Activated naive CD8-positive, alpha-beta T cell (primary cell): Measurements from ENCODE around the gene RGMA.
"Not testable (repeated sequence)": the region's sequence is repeated elsewhere in the genome, so short reads cannot be mapped to it uniquely, and the experiment has no call there.

Source experiments
- H3K27ac Mint-ChIP-seq: one replicate; pipeline ENCODE4 v1.8.0; 2021; ENCODE audit warnings: mixed read lengths
- H3K27me3 Mint-ChIP-seq: one replicate; pipeline ENCODE4 v1.8.0; 2021; ENCODE audit warnings: mixed read lengths
- H3K36me3 Mint-ChIP-seq: one replicate; pipeline ENCODE4 v1.8.0; 2021; ENCODE audit warnings: mixed read lengths
- H3K4me1 Mint-ChIP-seq: one replicate; pipeline ENCODE4 v1.8.0; 2021; ENCODE audit warnings: low read depth, mixed read lengths
- H3K4me3 Mint-ChIP-seq: one replicate; pipeline ENCODE4 v1.8.0; 2021; ENCODE audit warnings: mild to moderate bottlenecking, mixed read lengths
- H3K9me3 Mint-ChIP-seq: one replicate; pipeline ENCODE4 v1.8.0; 2021; ENCODE audit warnings: low read depth, mixed read lengths

RGMA gene

DNA sequence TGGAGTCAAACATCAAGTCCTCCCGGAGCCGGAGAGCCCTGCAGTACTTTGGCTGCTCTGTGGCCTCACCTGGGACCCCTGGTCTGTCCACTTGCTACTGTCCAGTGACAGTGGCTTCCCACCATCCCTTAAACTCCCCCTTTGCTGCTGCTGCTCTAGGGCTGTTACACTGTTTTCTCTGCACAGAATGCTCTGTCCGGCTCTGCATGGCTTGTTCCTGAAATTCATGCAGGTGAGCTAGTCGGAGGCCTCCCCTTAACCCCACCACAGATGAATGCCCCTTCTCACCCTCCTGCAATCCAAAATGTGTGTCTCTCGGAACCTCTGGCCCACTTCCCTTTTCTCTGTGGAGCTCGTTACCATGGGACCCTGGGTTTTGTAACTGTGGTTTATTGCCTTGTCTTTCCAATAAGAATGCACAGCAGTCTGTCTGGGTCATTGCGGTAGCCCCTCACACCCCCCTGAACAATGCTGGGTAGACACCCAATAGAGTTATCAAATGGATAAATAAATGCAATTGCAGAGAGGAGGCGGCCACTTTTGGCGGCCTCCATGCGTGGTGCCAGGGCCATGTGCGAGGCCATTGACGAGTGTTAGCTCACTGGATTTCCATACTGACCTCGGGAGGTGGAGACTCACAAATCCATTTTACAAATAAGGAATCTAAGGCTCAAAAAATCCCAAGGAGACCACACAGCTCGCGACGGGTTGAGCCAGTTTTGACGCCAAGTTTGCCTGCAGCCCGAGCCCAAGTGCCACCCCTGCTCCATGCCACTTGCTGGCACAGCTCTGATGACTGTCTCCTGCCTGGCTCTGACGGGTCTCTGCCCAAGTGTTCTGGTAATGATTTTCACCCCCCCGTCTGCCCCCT, 48.5 kb downstream of the RGMA start:
- Mint-ChIP-seq H3K27me3 (peaks cover 3% of the 10 kb centered on the region), H3K4me3 (no peak overlapping the region), H3K4me1 (peaks cover 8% of the 10 kb centered on the region), H3K27ac (no peak overlapping the region), H3K9me3 (no peaks in the 10 kb centered on the region), H3K36me3 (no peaks in the 10 kb centered on the region)

DNA sequence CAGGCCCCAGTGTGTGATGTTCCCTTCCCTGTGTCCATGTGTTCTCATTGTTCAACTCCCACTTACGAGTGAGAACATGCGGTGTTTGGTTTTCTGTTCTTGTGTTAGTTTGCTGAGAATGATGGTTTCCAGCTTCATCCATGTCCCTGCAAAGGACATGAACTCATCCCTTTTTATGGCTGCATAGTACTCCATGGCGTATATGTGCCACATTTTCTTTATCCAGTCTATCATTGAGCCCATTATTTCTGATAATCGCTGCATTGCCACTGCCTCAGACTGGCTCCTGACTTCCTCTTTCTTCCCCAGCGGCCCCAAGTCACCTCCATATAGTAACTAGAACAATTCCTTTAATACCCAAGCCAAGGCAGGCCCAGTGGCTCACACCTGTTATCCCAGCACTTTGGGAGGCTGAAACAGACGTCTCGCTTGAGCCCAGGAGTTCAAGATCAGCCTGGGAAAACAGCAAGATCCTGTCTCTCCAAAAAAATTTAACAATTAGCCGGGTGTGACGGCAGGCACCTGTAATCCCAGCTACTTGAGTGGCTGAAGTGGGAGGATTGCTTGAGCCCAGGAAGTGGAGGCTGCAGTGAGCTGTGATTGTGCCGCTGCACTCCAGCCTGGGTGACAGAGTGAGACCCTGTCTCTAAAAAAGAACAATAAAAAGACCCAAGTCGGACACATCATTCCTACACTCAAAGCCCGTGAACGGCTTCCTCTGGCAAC, 49.3 kb downstream of the RGMA start:
- not testable (repeated sequence) for H3K4me3 Mint-ChIP-seq, H3K9me3 Mint-ChIP-seq, H3K27ac Mint-ChIP-seq, H3K27me3 Mint-ChIP-seq, H3K36me3 Mint-ChIP-seq
- H3K4me1 Mint-ChIP-seq, result peaks cover 13% of the 10 kb centered on the region

DNA sequence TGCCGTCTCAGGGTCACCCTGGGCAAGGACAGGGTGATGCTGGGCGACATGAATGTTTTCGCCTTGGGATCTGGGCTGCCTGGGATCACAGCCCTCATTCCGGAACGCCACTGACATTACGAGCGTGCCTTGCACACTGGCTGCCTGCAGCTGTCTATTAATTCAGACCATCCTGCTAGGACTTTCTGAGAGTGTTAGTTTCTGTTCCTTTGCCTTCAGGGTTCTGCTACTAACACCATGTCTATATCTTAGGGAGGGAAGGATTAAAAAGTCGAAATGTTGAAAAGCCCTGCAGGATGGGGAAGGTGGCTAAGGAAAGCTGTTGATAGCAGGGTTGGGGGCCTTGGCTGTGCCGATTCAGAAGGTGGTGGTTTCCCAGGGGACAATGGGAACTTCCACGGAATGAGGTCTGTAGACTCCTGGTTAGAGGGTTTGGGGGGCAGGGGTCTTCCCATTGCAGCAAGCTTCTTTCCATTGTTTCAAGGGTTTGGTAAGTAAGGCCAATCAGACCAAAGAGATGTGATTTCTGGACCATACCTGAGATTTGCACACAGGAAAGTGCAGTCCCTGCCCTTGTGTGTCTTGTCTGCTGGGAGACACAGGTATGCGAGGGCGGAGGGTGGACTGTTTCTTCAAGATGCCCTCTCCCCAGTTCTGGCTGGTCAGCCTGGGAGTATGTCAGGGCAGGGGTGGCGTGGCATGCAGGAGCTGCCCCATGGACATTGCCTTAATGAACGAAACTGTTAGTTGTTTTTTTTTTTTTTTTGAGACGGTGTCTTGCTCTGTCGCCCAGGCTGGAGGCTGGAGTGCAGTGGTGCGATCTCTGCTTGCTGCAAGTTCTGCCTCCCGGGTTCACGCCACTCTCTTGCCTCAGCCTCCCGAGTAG, 50.9 kb downstream of the RGMA start:
- no peak overlapping the region for H3K4me3 Mint-ChIP-seq
- H3K27ac Mint-ChIP-seq, result no peak overlapping the region
- peaks cover 3% of the 10 kb centered on the region for H3K27me3 Mint-ChIP-seq
- no peaks in the 10 kb centered on the region for H3K36me3 Mint-ChIP-seq
- H3K9me3 Mint-ChIP-seq, result no peaks in the 10 kb centered on the region
- H3K4me1 Mint-ChIP-seq, result peaks cover 13% of the 10 kb centered on the region

DNA sequence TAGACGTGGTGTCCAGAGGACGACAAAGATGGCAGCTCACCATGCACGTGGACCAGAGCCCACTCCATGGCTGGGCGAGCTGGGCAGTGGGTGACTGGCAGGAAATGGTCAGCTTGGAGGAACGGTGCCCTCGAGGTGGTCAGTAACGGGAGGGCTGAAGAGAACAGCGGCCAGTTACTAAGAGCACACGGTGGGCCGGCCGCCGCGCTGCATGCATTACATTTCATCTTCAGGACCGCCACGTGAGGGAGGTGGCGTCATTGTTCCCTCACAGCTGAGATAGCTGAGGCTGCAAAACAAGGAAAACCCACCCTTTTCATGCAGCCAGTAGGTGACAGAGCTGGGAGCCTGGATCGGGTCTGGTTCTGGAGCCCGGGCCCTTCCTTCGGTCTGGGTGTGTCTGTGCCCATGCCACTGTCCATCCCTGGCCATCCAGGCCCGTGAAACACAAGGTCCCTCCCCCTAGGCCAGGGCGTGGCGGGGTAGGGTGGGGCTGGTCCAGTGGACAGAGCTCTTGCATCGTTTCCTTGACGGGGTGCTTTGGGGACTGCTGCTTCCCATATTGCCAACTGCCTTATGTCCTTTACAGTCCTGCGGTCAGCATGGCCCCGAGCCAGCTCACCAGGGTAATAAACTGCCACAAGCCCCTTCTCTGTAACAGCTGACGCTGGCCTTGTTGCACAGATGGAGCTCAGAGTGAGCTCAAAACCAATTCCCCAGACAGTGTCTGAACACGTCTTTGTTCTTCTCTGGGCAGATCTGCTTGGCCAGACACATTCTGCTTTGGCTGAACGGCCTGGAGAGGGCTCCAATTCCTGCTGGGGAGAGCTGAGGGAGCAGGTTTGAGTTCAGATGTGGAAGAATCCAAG, 51.8 kb downstream of the RGMA start:
- H3K4me3 Mint-ChIP-seq, result no peak overlapping the region
- peaks cover 2% of the 10 kb centered on the region for H3K27me3 Mint-ChIP-seq
- H3K27ac Mint-ChIP-seq, result no peak overlapping the region
- peaks cover 13% of the 10 kb centered on the region for H3K4me1 Mint-ChIP-seq
- no peaks in the 10 kb centered on the region for H3K36me3 Mint-ChIP-seq
- H3K9me3 Mint-ChIP-seq, result no peaks in the 10 kb centered on the region

DNA sequence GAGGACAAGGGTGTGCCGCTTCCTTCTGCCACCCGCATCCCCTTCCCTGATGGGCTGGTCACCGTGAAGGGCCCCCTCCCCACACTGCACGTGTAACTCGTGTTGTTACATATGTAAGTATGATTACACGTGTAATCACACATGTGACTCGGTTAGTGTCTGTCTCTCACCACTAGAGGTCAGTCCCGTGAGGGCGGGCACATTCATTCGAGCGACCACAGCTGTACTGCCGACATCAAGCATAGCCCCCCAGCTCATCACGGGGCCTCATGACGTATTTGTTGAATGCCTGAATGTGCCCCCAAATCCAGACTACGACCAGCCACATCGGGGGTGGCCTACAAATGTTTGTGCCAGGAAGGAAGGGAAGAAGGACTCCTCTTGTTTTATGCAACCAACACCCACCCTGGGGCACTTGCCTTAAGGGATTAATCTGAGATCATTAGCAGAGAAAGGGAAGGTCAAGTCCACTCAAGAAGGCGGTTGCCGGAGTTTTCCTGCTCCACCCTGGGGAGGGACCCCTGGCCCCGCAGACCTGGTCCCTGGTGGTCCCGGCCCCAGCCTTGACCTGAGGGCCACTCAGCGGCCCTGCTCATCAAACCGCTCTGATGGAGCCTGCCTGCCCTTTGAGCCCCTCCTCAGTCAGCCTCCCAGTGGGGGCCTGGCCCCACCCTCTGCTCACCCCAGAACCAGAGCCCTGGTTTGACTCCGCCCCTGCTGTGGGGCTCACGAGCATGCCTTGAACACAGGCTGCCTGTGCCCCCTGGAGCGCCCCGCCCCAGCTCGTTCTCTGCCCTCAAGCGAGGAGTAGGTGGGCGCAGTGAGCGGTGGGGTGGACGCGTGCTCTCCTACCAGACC, 52.8 kb downstream of the RGMA start:
- H3K4me1 Mint-ChIP-seq, result peaks cover 13% of the 10 kb centered on the region
- peak overlapping the region; percentile 78 for H3K4me3 Mint-ChIP-seq
- no peak overlapping the region for H3K27ac Mint-ChIP-seq

DNA sequence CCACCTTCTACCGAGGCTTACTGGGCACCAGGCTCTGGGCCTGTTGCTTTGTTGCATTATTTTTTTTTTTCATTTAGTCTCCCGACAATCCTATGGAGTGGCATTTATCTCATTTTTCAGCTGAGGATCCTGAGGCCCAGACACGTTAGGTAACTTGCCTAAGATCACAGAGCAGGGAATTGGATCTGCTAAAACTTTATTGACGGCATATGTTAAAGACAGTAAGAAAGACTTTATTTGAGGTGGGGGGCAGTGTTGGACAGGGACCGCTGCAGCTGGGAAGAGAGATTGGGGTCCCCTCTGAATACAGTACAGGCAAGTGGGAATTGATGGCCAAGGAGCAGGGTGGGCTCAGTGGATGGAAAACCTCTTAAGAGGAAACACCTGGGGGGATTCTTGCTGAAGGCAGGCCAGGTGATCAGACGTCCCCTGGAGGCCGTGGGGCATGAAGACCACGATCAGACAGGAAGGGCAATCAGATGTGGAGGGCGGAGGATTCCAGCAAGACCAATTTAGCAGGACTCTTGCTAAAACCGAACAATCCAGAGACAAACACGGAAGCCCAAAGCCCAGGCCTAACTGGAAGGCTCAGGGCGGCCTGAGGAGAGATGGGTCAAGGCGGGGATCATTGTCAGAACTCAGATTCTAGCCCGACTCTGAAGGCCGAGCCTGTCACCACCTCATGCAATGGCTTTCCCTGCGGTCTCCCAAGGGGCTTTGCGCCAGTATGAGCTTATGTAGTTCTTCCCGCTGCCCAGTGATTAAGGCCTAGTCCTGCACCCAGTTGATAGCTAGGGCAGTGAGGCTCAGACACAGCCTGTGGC, 53.7 kb downstream of the RGMA start:
- no peaks in the 10 kb centered on the region for H3K9me3 Mint-ChIP-seq
- H3K36me3 Mint-ChIP-seq, result no peaks in the 10 kb centered on the region
- H3K4me3 Mint-ChIP-seq, result no peak overlapping the region
- H3K4me1 Mint-ChIP-seq, result peaks cover 18% of the 10 kb centered on the region
- H3K27ac Mint-ChIP-seq, result no peak overlapping the region
- H3K27me3 Mint-ChIP-seq, result peaks cover 2% of the 10 kb centered on the region

More for the DNA sequence above, 52.8 kb downstream of the RGMA start:
- H3K36me3 Mint-ChIP-seq, result no peaks in the 10 kb centered on the region
- no peaks in the 10 kb centered on the region for H3K9me3 Mint-ChIP-seq
- peaks cover 2% of the 10 kb centered on the region for H3K27me3 Mint-ChIP-seq

DNA sequence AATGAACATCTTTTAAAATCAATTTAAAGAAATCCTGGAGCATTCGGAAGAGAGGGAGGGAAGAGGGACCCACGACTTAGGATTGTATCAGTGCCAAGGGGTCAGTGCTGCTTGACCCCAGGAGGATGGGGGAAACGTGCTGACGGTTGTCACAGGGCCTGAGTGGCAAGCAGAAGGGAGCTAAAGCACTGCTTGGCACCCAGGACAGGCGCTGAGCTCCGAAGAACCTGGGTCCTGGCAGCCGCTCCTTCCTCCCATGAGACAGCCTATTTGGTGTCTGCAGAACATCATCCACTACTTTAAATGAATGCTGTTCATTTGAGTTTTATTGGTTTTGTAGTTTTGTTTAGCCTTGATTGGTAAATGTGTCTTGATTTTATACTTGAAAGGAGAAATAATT, 54.5 kb downstream of the RGMA start:
- Mint-ChIP-seq H3K27ac (no peak overlapping the region), H3K4me1 (peaks cover 23% of the 10 kb centered on the region), H3K36me3 (no peaks in the 10 kb centered on the region), H3K9me3 (no peaks in the 10 kb centered on the region), H3K27me3 (peaks cover 2% of the 10 kb centered on the region), H3K4me3 (no peak overlapping the region)

DNA sequence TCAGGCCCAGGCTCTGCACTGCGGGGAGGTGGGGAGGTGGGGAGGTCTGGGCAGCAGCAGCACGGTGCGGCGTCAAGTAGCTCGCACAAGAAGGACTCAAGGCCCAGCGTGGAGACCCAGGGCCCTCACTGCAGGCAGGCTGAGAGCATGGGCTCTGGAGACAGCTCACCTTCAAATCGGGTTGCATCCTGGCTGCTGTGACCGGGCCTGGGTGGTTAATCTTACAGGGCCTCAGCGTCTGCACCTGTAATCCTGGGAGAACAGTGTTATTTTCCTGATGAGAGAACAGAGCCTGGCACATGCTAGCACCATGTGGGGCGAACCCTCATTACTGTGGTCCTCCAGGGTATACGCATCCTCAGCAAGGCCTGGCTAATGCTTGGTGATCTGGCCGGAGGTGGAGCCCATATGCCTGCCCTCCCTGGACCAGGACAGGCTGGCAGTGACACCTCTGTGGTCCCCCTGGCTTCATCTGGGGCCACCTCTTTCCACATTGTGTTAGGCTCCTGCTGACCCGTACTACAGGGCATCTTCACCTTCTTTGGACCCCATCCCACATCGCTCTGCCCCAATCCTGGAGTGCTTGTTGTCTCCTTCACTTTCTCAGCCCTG, 55.5 kb downstream of the RGMA start:
- Mint-ChIP-seq H3K4me3 (no peak overlapping the region), H3K27ac (no peak overlapping the region), H3K4me1 (peaks cover 28% of the 10 kb centered on the region), H3K36me3 (no peaks in the 10 kb centered on the region), H3K9me3 (no peaks in the 10 kb centered on the region), H3K27me3 (peaks cover 2% of the 10 kb centered on the region)

DNA sequence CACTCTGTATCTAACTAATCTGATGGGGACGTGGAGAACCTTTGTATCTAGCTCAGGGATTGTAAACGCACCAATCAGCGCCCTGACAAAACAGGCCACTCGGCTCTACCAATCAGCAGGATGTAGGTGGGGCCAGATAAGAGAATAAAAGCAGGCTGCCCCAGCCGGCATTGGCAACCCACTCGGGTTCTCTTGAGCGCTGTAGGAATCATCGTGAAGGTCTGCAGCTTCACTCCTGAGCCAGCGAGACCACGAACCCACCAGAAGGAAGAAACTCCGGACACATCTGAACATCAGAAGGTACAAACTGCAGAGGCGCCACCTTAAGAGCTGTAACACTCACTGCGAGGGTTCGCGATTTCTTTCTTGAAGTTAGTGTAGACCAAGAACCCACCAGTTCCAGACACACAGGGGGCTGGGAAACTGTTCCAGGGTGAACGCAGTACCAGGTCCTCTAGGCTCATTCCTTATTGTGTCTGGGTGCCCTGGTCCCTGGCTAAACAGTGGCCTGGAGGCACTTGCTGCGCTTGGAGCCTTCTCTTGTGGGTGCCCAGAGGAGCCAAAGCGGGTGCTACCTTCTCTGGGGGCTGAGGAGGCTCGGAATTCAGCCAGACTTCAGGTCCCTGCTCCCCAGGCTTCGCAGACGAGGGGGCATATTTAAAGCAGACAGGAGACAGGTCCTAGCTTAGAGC, 56.4 kb downstream of the RGMA start:
- not testable (repeated sequence) for H3K4me3 Mint-ChIP-seq, H3K27ac Mint-ChIP-seq, H3K36me3 Mint-ChIP-seq, H3K9me3 Mint-ChIP-seq, H3K27me3 Mint-ChIP-seq
- H3K4me1 Mint-ChIP-seq, result peaks cover 33% of the 10 kb centered on the region

DNA sequence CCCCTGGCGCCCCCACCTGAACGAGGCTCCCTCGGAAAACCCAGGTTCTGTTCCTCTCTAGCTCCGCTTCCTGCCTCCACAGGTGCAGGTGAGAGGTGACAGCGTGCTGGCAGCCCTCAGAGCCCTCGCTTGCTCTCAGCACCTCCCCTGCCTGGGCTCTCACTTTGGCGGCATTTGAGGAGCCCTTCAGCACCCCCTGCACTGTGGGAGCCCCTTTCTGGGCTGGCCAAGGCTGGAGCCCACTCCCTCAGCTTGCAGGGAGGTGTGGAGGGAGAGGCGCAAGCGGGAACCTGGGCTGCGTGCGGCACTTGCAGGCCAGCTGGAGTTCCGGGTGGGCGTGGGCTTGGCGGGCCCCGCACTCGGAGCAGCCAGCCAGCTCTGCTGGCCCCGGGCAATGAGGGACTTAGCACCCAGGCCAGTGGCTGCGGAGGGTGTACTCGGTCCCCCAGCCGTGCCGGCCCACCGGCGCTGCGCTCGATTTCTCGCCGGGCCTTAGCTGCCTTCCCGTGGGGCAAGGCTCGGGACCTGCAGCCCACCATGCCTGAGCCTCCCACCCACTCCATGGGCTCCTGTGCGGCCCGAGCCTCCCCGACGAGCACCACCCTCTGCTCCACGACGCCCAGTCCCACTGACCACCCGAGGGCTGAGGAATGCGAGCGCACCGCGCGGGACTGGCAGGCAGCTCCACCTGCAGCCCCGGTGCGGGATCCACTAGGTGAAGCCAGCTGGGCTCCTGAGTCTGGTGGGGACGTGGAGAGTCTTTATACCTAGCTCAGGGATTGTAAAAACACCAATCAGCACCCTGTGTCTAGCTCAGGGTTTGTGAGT, 57.2 kb downstream of the RGMA start:
- H3K9me3 Mint-ChIP-seq, H3K27ac Mint-ChIP-seq, H3K4me3 Mint-ChIP-seq, H3K27me3 Mint-ChIP-seq, H3K36me3 Mint-ChIP-seq: not testable (repeated sequence)
- peaks cover 36% of the 10 kb centered on the region for H3K4me1 Mint-ChIP-seq

DNA sequence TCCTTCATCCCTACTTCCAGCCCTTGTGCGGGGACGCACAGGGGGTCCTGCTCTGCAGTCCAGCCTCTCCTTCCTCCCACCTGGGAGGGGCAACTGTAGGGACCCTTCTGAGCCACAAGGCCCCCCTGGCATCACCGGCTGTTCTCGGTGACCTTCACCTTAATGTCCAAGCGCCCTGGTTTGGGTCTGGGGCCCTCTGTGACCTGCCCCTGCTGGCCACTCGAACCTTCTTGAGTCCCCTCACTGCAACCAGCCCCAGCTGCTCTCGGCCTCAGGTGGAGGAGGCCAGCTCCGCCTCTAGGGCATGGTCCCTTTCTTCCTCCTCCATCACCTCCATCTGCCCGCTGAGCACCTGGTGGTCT, 57.9 kb downstream of the RGMA start:
- Mint-ChIP-seq H3K27ac (no peak overlapping the region), H3K27me3 (peaks cover 2% of the 10 kb centered on the region), H3K36me3 (no peaks in the 10 kb centered on the region), H3K4me3 (no peak overlapping the region), H3K9me3 (no peaks in the 10 kb centered on the region), H3K4me1 (peaks cover 35% of the 10 kb centered on the region)
